Chondrocyte (in vitro differentiated cells): ENCODE data around the gene DCUN1D3. TPM values are rescaled to one million over a fixed set of nuclear protein-coding genes. Genes with fewer than 3 reads are reported as not detected.

Source experiments
- DNase-seq: peaks from one replicate; pipeline ENCODE4 v3.0.0; 2021; ENCODE audit warnings: mixed read lengths, low spot score
- H3K27ac Mint-ChIP-seq: one replicate; pipeline ENCODE4 v1.8.0; 2021; ENCODE audit warnings: mild to moderate bottlenecking, moderate library complexity, mixed read lengths; ENCODE audit not compliant: unreplicated experiment
- H3K27me3 Mint-ChIP-seq: 2 replicates; pipeline ENCODE4 v1.8.0; 2021; ENCODE audit warnings: low read depth, mixed read lengths
- H3K36me3 Mint-ChIP-seq: 2 replicates; pipeline ENCODE4 v1.8.0; 2021; ENCODE audit warnings: low read depth, mixed read lengths
- H3K4me1 Mint-ChIP-seq: 2 replicates; pipeline ENCODE4 v1.8.0; 2021; ENCODE audit warnings: low read depth, mild to moderate bottlenecking, mixed read lengths
- H3K4me3 Mint-ChIP-seq: one replicate; pipeline ENCODE4 v1.8.0; 2021; ENCODE audit warnings: mild to moderate bottlenecking, moderate library complexity, mixed read lengths; ENCODE audit not compliant: unreplicated experiment
- H3K9me3 Mint-ChIP-seq: 2 replicates; pipeline ENCODE4 v1.8.0; 2021; ENCODE audit warnings: low read depth, mixed read lengths
- total RNA-seq: library from RNA; stranded (reverse); gene quantifications from 3 replicates; pipeline ENCODE4 v1.2.1, GENCODE V29; 2021
- TF ChIP-seq, protein P1 (sequence below): fragments of 200-600 bp; sonication (generic); IDR thresholded peaks from 2 replicates; pipeline ENCODE4 v1.5.0; 2021; ENCODE audit warnings: antibody characterized with exemption, mild to moderate bottlenecking, moderate library complexity

The DCUN1D3 gene
- total RNA-seq, 1 donor from 2014 or later, result 44.4 TPM

DNA sequence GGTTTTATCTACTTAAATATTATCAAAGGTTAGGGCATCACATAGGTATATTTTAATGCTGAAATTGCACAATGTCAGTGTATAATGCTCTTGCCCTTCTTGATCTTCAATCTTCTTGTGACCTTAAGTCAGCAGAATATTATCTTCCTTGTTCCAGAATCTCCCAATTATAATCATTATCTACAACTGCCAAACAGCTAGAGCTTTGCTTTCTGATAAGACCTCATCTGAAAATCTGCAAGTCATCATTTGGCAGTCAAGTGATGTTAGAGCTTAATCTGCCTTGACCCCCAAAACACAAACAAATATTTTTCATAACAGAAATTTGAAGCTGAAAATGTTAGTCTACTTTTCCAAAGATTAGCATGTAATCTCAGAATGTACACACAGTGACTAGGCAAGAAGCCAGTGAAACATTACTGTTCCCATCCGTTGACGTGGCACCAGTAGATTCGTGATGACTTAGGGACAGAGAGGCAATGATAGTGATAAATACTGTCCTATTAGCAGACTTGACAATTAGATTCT lies 74.1 kb downstream of the DCUN1D3 start:
- H3K4me1 Mint-ChIP-seq, result peaks cover 8% of the 10 kb centered on the region
- peaks cover 4% of the 10 kb centered on the region for H3K36me3 Mint-ChIP-seq
- H3K27ac Mint-ChIP-seq, result no peak overlapping the region
- no peak overlapping the region for H3K4me3 Mint-ChIP-seq
- TF ChIP-seq, protein P1, sequence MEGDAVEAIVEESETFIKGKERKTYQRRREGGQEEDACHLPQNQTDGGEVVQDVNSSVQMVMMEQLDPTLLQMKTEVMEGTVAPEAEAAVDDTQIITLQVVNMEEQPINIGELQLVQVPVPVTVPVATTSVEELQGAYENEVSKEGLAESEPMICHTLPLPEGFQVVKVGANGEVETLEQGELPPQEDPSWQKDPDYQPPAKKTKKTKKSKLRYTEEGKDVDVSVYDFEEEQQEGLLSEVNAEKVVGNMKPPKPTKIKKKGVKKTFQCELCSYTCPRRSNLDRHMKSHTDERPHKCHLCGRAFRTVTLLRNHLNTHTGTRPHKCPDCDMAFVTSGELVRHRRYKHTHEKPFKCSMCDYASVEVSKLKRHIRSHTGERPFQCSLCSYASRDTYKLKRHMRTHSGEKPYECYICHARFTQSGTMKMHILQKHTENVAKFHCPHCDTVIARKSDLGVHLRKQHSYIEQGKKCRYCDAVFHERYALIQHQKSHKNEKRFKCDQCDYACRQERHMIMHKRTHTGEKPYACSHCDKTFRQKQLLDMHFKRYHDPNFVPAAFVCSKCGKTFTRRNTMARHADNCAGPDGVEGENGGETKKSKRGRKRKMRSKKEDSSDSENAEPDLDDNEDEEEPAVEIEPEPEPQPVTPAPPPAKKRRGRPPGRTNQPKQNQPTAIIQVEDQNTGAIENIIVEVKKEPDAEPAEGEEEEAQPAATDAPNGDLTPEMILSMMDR, result no peak
- DNase-seq, result no peak
- H3K27me3 Mint-ChIP-seq, result no peaks in the 10 kb centered on the region
- no peaks in the 10 kb centered on the region for H3K9me3 Mint-ChIP-seq

DNA sequence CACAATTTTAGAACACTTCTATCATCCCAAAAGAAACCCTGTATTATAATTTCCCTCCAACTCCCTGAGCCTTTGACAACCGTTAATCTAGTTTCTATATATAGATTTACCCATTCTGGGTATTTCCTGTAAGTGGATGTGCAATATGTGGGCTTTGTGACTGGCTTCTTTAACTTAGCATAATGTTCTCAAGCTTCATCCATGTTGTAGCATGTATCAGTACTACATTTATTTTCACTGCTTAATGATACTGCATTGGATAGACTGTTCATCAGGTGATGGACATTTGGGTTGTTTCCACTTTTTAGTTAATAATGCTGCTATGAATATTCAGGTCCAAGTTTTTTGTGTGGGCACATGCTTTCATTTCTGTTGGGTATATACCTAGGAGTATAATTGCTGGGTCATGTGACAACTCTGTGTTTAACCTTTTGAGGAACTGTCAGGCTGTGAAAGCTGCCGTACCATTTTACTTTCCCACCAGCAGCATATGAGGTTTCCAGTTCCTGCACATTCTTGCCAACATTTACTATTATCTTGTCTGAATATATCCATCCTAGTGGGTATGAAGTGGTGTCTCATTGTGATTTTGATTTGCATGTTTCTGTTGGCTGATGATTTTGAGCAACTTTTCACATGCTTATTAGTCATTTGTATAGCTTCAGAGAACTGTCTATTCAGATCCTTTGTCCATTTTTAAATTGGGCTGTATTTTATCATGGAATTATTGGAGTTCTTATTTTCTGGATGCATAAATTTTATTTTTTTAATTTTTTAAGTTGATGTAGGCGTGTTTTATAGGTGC lies 77.4 kb downstream of the DCUN1D3 start:
- H3K4me1 Mint-ChIP-seq, result peaks cover 8% of the 10 kb centered on the region
- H3K36me3 Mint-ChIP-seq, result peaks cover 7% of the 10 kb centered on the region
- TF ChIP-seq, protein P1, result no peak
- H3K9me3 Mint-ChIP-seq, result no peaks in the 10 kb centered on the region
- H3K27ac Mint-ChIP-seq, result no peak overlapping the region
- H3K4me3 Mint-ChIP-seq, result no peak overlapping the region
- no peaks in the 10 kb centered on the region for H3K27me3 Mint-ChIP-seq
- DNase-seq, result no peak

DNA sequence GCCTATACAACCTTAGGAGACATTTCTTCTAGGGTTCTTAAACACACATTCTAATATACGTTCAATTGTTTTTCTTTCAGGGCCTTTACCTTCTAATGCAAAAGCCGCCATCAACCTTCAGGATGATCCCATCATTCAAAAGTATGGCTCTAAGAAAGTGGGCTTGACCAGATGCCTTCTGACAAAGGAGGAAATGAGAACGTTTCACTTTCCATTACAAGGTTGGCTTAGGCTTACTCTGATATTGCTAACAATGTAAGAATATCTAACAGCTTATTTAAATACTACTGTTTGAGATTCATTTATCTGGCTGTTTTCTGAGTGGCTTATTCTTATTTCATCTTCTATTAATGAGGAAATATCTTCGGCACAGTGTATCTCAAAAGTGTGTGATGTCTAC lies 78.5 kb downstream of the DCUN1D3 start:
- H3K4me1 Mint-ChIP-seq, result peaks cover 8% of the 10 kb centered on the region
- H3K27ac Mint-ChIP-seq, result no peak overlapping the region
- peaks cover 7% of the 10 kb centered on the region for H3K36me3 Mint-ChIP-seq
- no peaks in the 10 kb centered on the region for H3K27me3 Mint-ChIP-seq
- DNase-seq, result no peak
- H3K9me3 Mint-ChIP-seq, result no peaks in the 10 kb centered on the region
- no peak overlapping the region for H3K4me3 Mint-ChIP-seq
- TF ChIP-seq, protein P1, result no peak

DNA sequence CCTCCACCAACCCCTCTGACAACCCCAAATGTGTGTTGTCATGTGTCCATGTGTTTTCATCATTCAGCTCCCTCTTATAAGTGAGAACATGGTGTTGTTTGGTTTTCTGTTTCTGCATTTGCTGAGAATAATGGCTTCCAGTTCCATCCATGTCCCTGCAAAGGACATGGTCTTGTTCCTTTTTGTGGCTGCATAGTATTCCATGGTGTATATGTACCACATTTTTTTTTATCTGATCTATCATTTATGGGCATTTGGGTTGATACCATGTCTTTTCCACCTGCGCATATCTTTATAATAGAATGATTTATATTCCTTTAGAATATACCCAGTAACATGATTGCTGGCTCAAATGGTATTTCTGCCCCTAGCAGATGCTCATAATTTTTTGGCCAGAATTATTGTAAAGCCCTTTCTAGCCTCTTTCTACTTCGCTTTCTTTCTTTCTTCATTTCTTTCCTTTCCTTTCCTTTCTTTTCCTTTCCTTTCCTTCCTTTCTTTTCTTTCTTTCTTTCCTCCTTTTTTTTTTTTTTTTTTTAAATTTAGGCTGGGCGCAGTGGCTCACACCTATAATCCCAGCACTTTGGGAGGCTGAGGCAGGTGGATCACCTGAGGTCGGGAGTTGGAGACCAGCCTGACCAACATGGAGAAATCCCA lies 81.1 kb downstream of the DCUN1D3 start:
- no peak overlapping the region for H3K27ac Mint-ChIP-seq
- peaks cover 11% of the 10 kb centered on the region for H3K4me1 Mint-ChIP-seq
- DNase-seq, result no peak
- no peak overlapping the region for H3K4me3 Mint-ChIP-seq
- TF ChIP-seq, protein P1, result no peak
- no peaks in the 10 kb centered on the region for H3K9me3 Mint-ChIP-seq
- H3K27me3 Mint-ChIP-seq, result no peaks in the 10 kb centered on the region
- peaks cover 5% of the 10 kb centered on the region for H3K36me3 Mint-ChIP-seq

DNA sequence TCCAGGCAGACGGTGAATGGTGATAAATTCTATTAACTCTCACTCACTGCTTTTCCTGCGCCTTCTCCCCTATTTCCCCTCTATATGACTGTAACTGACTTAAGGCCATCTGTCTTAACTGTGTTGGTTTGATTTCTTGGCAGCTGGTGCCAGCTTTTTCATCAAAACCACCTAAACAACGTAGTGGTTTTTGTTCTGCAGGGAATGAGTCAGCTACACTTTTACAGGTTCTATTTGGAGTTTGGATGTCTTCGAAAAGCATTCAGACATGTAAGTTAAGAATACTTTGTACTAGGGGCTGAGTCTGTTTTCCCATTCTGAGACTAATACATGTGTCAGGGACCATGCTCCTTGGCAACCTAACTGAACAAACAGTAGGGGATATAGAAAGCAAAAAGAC lies 85.4 kb downstream of the DCUN1D3 start:
- H3K27ac Mint-ChIP-seq, result no peak overlapping the region
- no peak for DNase-seq
- H3K4me1 Mint-ChIP-seq, result peaks cover 6% of the 10 kb centered on the region
- H3K9me3 Mint-ChIP-seq, result no peaks in the 10 kb centered on the region
- H3K27me3 Mint-ChIP-seq, result no peaks in the 10 kb centered on the region
- H3K36me3 Mint-ChIP-seq, result peaks cover 4% of the 10 kb centered on the region
- H3K4me3 Mint-ChIP-seq, result no peak overlapping the region
- TF ChIP-seq, protein P1, result no peak
